Activated CD4-positive, alpha-beta T cell treated with anti-CD3 and anti-CD28 coated beads, Interleukin-2, amount 50 U/mL, for 24 hours (primary cell): ENCODE data around the gene PDGFB.

Experiments
- DNase-seq, 2 donors: peaks; one replicate each; pipeline ENCODE4 v3.0.0-alpha.2; 2020; ENCODE audit warnings: low read depth in 1 of 2, low spot score in 1 of 2

Gene PDGFB

GRCh38 chr22:39176714-39177455, 67.9 kb downstream of the PDGFB start:
- no peak for DNase-seq

DNA sequence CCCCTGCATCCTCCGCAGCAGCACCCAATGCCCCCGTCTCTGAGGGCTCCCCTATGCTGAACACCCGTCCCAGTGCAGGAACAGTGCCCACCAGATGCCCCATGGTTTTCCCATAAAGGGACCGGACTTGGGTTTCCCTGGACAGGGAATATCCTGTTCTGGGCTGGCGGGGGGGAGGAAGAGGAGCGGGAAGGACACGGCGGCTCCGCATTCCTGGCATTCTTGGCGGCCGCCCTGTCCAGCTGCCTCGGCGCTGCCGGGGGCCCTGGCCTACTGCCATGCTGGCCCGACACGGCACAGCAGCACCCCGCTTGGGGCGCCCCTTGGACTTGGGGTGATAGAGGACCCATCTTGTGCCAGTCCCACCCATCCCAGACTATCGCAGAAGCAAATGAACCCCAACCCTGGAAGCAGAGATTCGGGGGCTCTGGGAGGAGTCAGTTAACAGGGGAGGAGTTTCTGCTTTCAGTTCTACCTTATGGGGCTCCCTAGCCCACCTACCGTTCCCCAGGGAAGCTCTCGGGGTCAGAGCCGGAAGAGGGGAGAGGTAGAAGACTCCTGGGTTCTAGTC, 68.6 kb downstream of the PDGFB start:
- DNase-seq = no peak

DNA sequence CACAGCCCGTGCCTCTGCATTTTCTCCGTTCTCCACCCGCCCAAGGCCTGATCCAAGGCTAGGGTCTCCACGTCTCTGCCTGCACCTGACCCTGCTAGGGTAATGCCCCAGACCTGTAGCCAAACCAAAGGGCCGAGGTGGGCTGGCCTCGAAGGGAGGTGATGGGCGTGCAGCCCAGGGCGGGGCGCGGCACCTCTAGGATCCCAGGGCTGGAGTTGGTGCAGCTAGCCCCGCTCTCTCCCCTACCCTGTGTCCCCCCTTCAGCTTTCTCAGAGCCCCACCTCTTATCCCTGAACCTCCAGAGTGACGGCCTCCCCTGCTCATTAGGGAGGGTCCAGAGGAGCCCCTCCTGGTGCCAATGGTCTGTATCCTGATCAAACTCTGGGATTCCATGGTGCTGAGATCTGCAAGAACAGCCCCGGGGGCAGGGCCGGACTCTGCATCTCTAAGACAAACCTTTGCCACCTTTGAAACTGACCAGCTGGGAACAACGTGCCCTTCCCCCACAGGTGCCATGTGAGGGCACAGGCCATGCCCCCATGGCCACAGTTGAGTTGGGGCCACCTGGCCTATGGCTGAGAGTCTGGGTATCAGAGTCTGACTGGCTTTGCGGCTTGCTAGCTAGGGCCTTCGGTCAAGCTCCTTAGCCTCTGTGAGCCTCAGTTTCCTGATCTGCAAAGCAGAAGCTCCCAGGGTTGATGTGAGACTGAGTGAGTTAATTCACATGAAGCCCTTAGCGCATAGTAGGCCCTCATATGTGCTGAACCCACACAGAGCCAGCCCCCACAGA, 69.2 kb downstream of the PDGFB start:
- no peak for DNase-seq

DNA sequence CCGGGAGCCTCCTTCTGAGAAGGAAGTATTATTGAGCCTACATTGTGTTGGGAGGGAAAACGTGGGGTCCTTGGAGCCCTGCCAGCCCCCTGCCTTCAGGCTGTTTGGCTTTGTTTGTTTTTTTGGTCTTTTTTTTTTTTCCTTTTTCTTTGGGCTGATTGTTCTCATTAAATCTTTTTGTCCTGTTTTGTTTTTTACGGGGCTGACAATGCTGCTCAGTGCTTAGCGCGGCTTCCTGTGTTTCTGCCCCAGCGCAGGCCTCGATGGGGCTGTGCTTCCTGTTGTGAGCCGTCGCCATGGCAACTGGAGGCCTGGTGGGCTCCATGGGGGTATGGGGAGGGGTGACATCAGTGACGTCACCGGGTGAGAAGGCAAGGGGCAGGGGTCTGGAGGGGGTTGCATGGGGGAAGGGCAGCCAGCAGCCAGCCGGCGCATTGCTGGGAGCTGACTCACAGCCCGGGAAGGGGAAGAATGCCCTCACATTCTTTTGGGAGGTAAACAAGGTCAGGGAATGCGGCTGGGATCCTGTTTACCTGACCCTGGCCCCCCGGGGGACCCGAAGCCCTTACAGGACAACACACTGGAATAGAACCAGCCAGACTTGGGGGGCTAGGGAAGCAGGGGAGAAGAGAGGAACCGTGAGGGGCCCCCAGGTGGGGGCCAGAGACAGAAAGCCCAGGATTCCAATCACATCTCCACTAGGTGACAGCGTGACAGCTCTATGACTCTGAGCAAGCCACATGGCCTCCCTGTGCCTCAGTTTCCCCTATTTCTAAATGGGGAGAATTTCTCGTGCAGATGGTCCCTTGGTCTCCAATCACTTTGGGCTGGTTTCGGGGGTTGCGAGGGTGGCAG, 70.1 kb downstream of the PDGFB start:
- peak in 1 of 2 donors; percentile 27 for DNase-seq

- peak in 1 of 2 donors; percentile 18 for DNase-seq
These were observed 70.8 kb downstream of the PDGFB start for GRCh38 chr22:39173787-39174497.
